ENCODE measurements around the gene FOSB. TPM values are rescaled to one million over a fixed set of nuclear protein-coding genes. Genes with fewer than 3 reads are reported as not detected.
A peak's percentile ranks its signal among the peaks of the same experiment; 100 is the strongest.
"Not testable (repeated sequence)": the region's sequence is repeated elsewhere in the genome, so short reads cannot be mapped to it uniquely, and the experiment has no call there.

Gene FOSB
- total RNA-seq, 2 experiments from 2014 or later, result 8.0 to 8.7 TPM

GRCh38 chr19:45428384-45429231 lies 39.2 kb upstream of the FOSB start:
- Mint-ChIP-seq H3K4me3 (peak overlapping the region; percentile 70), H3K27ac (no peak overlapping the region)
- DNase-seq, result peak; percentile 31

GRCh38 chr19:45429896-45430295 lies 37.9 kb upstream of the FOSB start:
- H3K4me1 Mint-ChIP-seq (ENCODE audit: low read depth), result peaks cover 18% of the 10 kb centered on the region
- intact Hi-C loops (cut with micrococcal nuclease), result loop anchor here (5.0 kb wide), 1 partner anchor 127 kb away; no protein-coding TSS in a partner anchor
- H3K4me3 Mint-ChIP-seq; H3K9me3 Mint-ChIP-seq; DNase-seq; H3K27ac Mint-ChIP-seq; H3K27me3 Mint-ChIP-seq (ENCODE audit: low read depth); H3K36me3 Mint-ChIP-seq (ENCODE audit: low read depth): not testable (repeated sequence)
- CTCF ChIA-PET, result interaction anchor here (1.8 kb wide), 1 partner anchor 28 kb away, joined by 5 read pairs; no protein-coding TSS in a partner anchor

More at GRCh38 chr19:45428384-45429231, 39.2 kb upstream of the FOSB start:
- no peaks in the 10 kb centered on the region for H3K9me3 Mint-ChIP-seq
- peaks cover 29% of the 10 kb centered on the region for H3K4me1 Mint-ChIP-seq (ENCODE audit: low read depth)
- H3K27me3 Mint-ChIP-seq (ENCODE audit: low read depth), result peaks cover 3% of the 10 kb centered on the region
- intact Hi-C loops (cut with micrococcal nuclease), result loop anchor here (5.0 kb wide), 1 partner anchor 129 kb away; no protein-coding TSS in a partner anchor
- CTCF ChIA-PET, result interaction anchor here (0.5 to 2.9 kb wide), 8 partner anchors 9 to 57 kb away, joined by 3 to 16 read pairs (median 6); no protein-coding TSS in a partner anchor
- no peaks in the 10 kb centered on the region for H3K36me3 Mint-ChIP-seq (ENCODE audit: low read depth)

GRCh38 chr19:45431008-45431407 lies 36.8 kb upstream of the FOSB start:
- H3K27me3 Mint-ChIP-seq (ENCODE audit: low read depth); intact Hi-C loops (cut with micrococcal nuclease); H3K4me3 Mint-ChIP-seq; H3K27ac Mint-ChIP-seq; H3K9me3 Mint-ChIP-seq; DNase-seq; H3K36me3 Mint-ChIP-seq (ENCODE audit: low read depth): not testable (repeated sequence)
- CTCF ChIA-PET, result interaction anchor here (1.3 to 1.8 kb wide), 4 partner anchors 29 to 54 kb away, joined by 3 to 7 read pairs (median 4); no protein-coding TSS in a partner anchor
- peaks cover 14% of the 10 kb centered on the region for H3K4me1 Mint-ChIP-seq (ENCODE audit: low read depth)

- H3K27ac Mint-ChIP-seq; DNase-seq; H3K4me1 Mint-ChIP-seq (ENCODE audit: low read depth); H3K27me3 Mint-ChIP-seq (ENCODE audit: low read depth); H3K36me3 Mint-ChIP-seq (ENCODE audit: low read depth); H3K9me3 Mint-ChIP-seq; H3K4me3 Mint-ChIP-seq; intact Hi-C loops (cut with micrococcal nuclease): not testable (repeated sequence)
- CTCF ChIA-PET, result interaction anchor here (1.1 kb wide), 1 partner anchor 8 kb away, joined by 4 read pairs; no protein-coding TSS in a partner anchor
These were observed 35.3 kb upstream of the FOSB start for GRCh38 chr19:45432543-45432942.

GRCh38 chr19:45437328-45437727 lies 30.5 kb upstream of the FOSB start:
- Mint-ChIP-seq H3K27ac (peak overlapping the region; percentile 50), H3K9me3 (no peaks in the 10 kb centered on the region), H3K27me3 (ENCODE audit: low read depth) (no peaks in the 10 kb centered on the region), H3K4me3 (no peak overlapping the region), H3K4me1 (ENCODE audit: low read depth) (peaks cover 9% of the 10 kb centered on the region), H3K36me3 (ENCODE audit: low read depth) (no peaks in the 10 kb centered on the region)
- no peak for DNase-seq
- intact Hi-C loops (cut with micrococcal nuclease), result loop anchor here (5.0 kb wide), 1 partner anchor 145 kb away; the partner anchor contains the start of gene OPA3
- CTCF ChIA-PET, result interaction anchor here (0.5 to 17.6 kb wide), 5 partner anchors 8 to 168 kb away, joined by 3 to 351 read pairs (median 6); partner anchors contain the start of gene FOSB

- CTCF ChIA-PET, result interaction anchor here (0.7 to 17.6 kb wide), 21 partner anchors 10 to 255 kb away, joined by 3 to 351 read pairs (median 6); partner anchors contain the start of genes FOSB, QPCTL, RTN2 and SNRPD2
- intact Hi-C loops (cut with micrococcal nuclease), result loop anchor here (1.0 to 5.0 kb wide), 3 partner anchors 30 to 143 kb away; partner anchors contain the start of gene OPA3
- Mint-ChIP-seq H3K4me1 (ENCODE audit: low read depth) (peaks cover 23% of the 10 kb centered on the region), H3K27ac (no peak overlapping the region), H3K9me3 (no peaks in the 10 kb centered on the region), H3K27me3 (ENCODE audit: low read depth) (no peaks in the 10 kb centered on the region), H3K4me3 (peak overlapping the region; percentile 58), H3K36me3 (ENCODE audit: low read depth) (no peaks in the 10 kb centered on the region)
- no peak for DNase-seq
These were observed 28.6 kb upstream of the FOSB start for GRCh38 chr19:45439190-45439568.

- no peak overlapping the region for H3K27ac Mint-ChIP-seq
- CTCF ChIA-PET, result interaction anchor here (0.8 to 17.6 kb wide), 20 partner anchors 9 to 255 kb away, joined by 3 to 351 read pairs (median 8); partner anchors contain the start of genes FOSB, QPCTL, RTN2 and SNRPD2
- intact Hi-C loops (cut with micrococcal nuclease), result loop anchor here (1.0 to 10.0 kb wide), 4 partner anchors 30 to 205 kb away; partner anchors contain the start of gene OPA3
- peaks cover 27% of the 10 kb centered on the region for H3K4me1 Mint-ChIP-seq (ENCODE audit: low read depth)
- no peaks in the 10 kb centered on the region for H3K9me3 Mint-ChIP-seq
- H3K36me3 Mint-ChIP-seq (ENCODE audit: low read depth), result no peaks in the 10 kb centered on the region
- peak; percentile 81 for DNase-seq
- H3K4me3 Mint-ChIP-seq, result peak overlapping the region; percentile 58
- no peaks in the 10 kb centered on the region for H3K27me3 Mint-ChIP-seq (ENCODE audit: low read depth)
These were observed 28.1 kb upstream of the FOSB start for GRCh38 chr19:45439569-45440258.

- Mint-ChIP-seq H3K9me3 (no peaks in the 10 kb centered on the region), H3K4me1 (ENCODE audit: low read depth) (peaks cover 30% of the 10 kb centered on the region), H3K27ac (no peak overlapping the region), H3K36me3 (ENCODE audit: low read depth) (no peaks in the 10 kb centered on the region), H3K27me3 (ENCODE audit: low read depth) (no peaks in the 10 kb centered on the region), H3K4me3 (peak overlapping the region; percentile 56)
- intact Hi-C loops (cut with micrococcal nuclease), result loop anchor here (10.0 kb wide), 1 partner anchor 205 kb away; no protein-coding TSS in a partner anchor
- DNase-seq, result no peak
- CTCF ChIA-PET, result interaction anchor here (1.0 to 17.6 kb wide), 14 partner anchors 8 to 254 kb away, joined by 3 to 351 read pairs (median 9); partner anchors contain the start of genes FOSB and RTN2
These were observed 27.5 kb upstream of the FOSB start for GRCh38 chr19:45440259-45440638.

- H3K27me3 Mint-ChIP-seq (ENCODE audit: low read depth), result no peaks in the 10 kb centered on the region
- peak overlapping the region; percentile 22 for H3K27ac Mint-ChIP-seq
- peaks cover 30% of the 10 kb centered on the region for H3K4me1 Mint-ChIP-seq (ENCODE audit: low read depth)
- no peaks in the 10 kb centered on the region for H3K9me3 Mint-ChIP-seq
- no peaks in the 10 kb centered on the region for H3K36me3 Mint-ChIP-seq (ENCODE audit: low read depth)
- H3K4me3 Mint-ChIP-seq, result peak overlapping the region; percentile 56
- CTCF ChIA-PET, result interaction anchor here (1.0 to 17.6 kb wide), 6 partner anchors 9 to 239 kb away, joined by 3 to 351 read pairs (median 8); partner anchors contain the start of gene FOSB
- no peak for DNase-seq
- intact Hi-C loops (cut with micrococcal nuclease), result loop anchor here (10.0 kb wide), 1 partner anchor 204 kb away; no protein-coding TSS in a partner anchor
These were observed 26.7 kb upstream of the FOSB start for GRCh38 chr19:45440873-45441654.

GRCh38 chr19:45442408-45442777 lies 25.4 kb upstream of the FOSB start:
- no peaks in the 10 kb centered on the region for H3K36me3 Mint-ChIP-seq (ENCODE audit: low read depth)
- intact Hi-C loops (cut with micrococcal nuclease), result loop anchor here (1.0 to 10.0 kb wide), 3 partner anchors 8 to 202 kb away; no protein-coding TSS in a partner anchor
- H3K4me1 Mint-ChIP-seq (ENCODE audit: low read depth), result peaks cover 30% of the 10 kb centered on the region
- H3K27me3 Mint-ChIP-seq (ENCODE audit: low read depth), result no peaks in the 10 kb centered on the region
- CTCF ChIA-PET, result interaction anchor here (0.7 to 17.6 kb wide), 2 partner anchors 33 to 43 kb away, joined by 3 to 351 read pairs; partner anchors contain the start of gene FOSB
- DNase-seq, result no peak
- peak overlapping the region; percentile 28 for H3K27ac Mint-ChIP-seq
- peak overlapping the region; percentile 80 for H3K4me3 Mint-ChIP-seq
- no peaks in the 10 kb centered on the region for H3K9me3 Mint-ChIP-seq
